Measurements from ENCODE around the gene LRRC10B.

- TF ChIP-seq CTCF (IDR thresholded peaks at IDR 0.05; ENCODE audit: control extremely low read depth in 1 of 3, insufficient read depth in 1 of 3, low read depth in 1 of 3, low read length in 3 of 3) (no peak), RFX5 (IDR thresholded peaks at IDR 0.05; ENCODE audit: borderline replicate concordance, low read depth, low read length) (no peak), SIN3A (conservative IDR thresholded peaks at IDR 0.05 in 1 of 2, IDR thresholded peaks at IDR 0.05 in 1 of 2; ENCODE audit: low read depth in 1 of 2, low read length in 2 of 2) (no peak), SP1 (IDR thresholded peaks at IDR 0.05; ENCODE audit: low read depth, low read length) (no peak)
These were observed 18.6 kb downstream of the LRRC10B start for GRCh38 chr11:61526956-61527731.
